ENCODE data around the gene DISC1.
"Not testable (repeated sequence)": the region's sequence is repeated elsewhere in the genome, so short reads cannot be mapped to it uniquely, and the experiment has no call there.

Gene DISC1

GRCh38 chr1:231591466-231591865 is 35.1 kb upstream of the DISC1 start:
- no peak overlapping the region for H2BK120ac ChIP-seq (ENCODE audit: low read depth, low read length)

DNA sequence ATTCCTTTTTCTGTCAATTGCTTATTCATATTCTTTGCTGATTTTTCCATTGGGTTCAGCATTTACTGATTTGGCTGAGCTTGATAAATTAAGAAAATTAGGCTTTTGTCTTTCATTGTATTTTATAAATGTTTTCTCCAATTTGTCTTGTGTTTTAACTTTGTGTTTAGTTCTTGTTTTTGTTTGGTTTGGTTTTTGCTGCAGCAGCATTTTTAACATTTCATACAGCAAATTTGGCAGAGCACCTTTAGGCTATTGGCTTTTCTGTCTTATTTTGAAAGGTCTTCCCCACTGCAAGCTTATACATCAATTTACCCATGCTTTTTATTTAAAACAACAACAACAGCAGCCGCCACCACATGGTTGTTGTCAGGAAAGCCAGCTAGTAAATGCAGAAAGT is 33.8 kb upstream of the DISC1 start:
- Histone ChIP-seq H2AK5ac (ENCODE audit: low read depth, low read length) (no peak overlapping the region), H3K27me3 (ENCODE audit: control insufficient read depth in 3 of 3, insufficient read depth in 3 of 3, low read depth in 1 of 3, low read length in 3 of 3) (no peaks in the 10 kb centered on the region)
- no CpG with 5 or more reads among the region's 1 CpG for WGBS, 2 donors (ENCODE audit: extremely low coverage in 2 of 2, insufficient read length in 2 of 2, insufficient replicate concordance in 1 of 2)

More at GRCh38 chr1:231591466-231591865, 35.1 kb upstream of the DISC1 start:
- no peak overlapping the region for H3K18ac ChIP-seq (ENCODE audit: low read length)
- H3K27me3 ChIP-seq (ENCODE audit: control insufficient read depth in 3 of 3, insufficient read depth in 3 of 3, low read depth in 1 of 3, low read length in 3 of 3), result no peaks in the 10 kb centered on the region
- no peak overlapping the region for H3K27ac ChIP-seq (replicated peaks; ENCODE audit: low read length)
- no peaks in the 10 kb centered on the region for H3K9me3 ChIP-seq (replicated peaks in 1 of 2; ENCODE audit: control insufficient read depth in 2 of 2, insufficient read depth in 1 of 2, low read depth in 1 of 2, low read length in 2 of 2)
- H3K4me2 ChIP-seq (ENCODE audit: insufficient read depth, low read length, poor library complexity, severe bottlenecking), result no peak overlapping the region
- H3K4me3 ChIP-seq (ENCODE audit: low read length in 2 of 2), result no peak overlapping the region
- H3K9ac ChIP-seq (ENCODE audit: low read depth, low read length, poor library complexity), result no peak overlapping the region
- no peaks in the 10 kb centered on the region for H3K36me3 ChIP-seq (replicated peaks in 1 of 2; ENCODE audit: control insufficient read depth in 2 of 2, insufficient read depth in 2 of 2, low read length in 2 of 2)
- peak overlapping the region; percentile 13 for H2AFZ ChIP-seq (ENCODE audit: low read length)
- no peak overlapping the region for H2BK5ac ChIP-seq (ENCODE audit: low read length)
- WGBS, 2 donors (ENCODE audit: extremely low coverage in 2 of 2, insufficient read length in 2 of 2, insufficient replicate concordance in 1 of 2), result no CpG with 5 or more reads among the region's 11 CpGs
- H3K79me1 ChIP-seq (ENCODE audit: low read depth, low read length), result no peaks in the 10 kb centered on the region
- no peak overlapping the region for H4K91ac ChIP-seq (ENCODE audit: low read depth, low read length, poor library complexity)
- H2BK15ac ChIP-seq (ENCODE audit: low read length), result no peak overlapping the region
- H2AK5ac ChIP-seq (ENCODE audit: low read depth, low read length), result peak overlapping the region; percentile 61
- H2BK12ac ChIP-seq (ENCODE audit: low read length), result no peak overlapping the region
- H3K23ac ChIP-seq (ENCODE audit: low read depth, low read length, poor library complexity), result no peak overlapping the region
- no peak overlapping the region for H3K4ac ChIP-seq (ENCODE audit: low read length)
- no peak overlapping the region for H4K8ac ChIP-seq (ENCODE audit: low read depth, low read length)
- H3K4me1 ChIP-seq (ENCODE audit: control insufficient read depth in 2 of 2, insufficient read depth in 1 of 2, low read depth in 1 of 2, low read length in 2 of 2), result peaks cover 0 to 5% of the 10 kb centered on the region in 2 donors
- DNase-seq (ENCODE audit: low spot score), result no peak
- peak overlapping the region; percentile 63 for H3K14ac ChIP-seq (ENCODE audit: low read length)

DNA sequence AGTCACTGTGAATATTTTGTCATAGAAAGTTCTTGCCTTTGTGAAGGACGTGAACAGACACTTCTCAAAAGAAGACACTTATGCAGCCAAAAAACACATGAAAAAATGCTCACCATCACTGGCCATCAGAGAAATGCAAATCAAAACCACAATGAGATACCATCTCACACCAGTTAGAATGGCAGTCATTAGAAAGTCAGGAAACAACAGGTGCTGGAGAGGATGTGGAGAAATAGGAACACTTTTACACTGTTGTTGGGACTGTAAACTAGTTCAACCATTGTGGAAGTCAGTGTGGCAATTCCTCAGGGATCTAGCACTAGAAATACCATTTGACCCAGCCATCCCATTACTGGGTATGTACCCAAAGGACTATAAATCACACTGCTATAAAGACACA is 33.3 kb upstream of the DISC1 start:
- H3K4me1 ChIP-seq (ENCODE audit: control insufficient read depth in 2 of 2, insufficient read depth in 1 of 2, low read depth in 1 of 2, low read length in 2 of 2); H3K9me3 ChIP-seq (replicated peaks in 1 of 2; ENCODE audit: control insufficient read depth in 2 of 2, insufficient read depth in 1 of 2, low read depth in 1 of 2, low read length in 2 of 2); H3K27ac ChIP-seq (replicated peaks; ENCODE audit: low read length); H3K9ac ChIP-seq (ENCODE audit: low read depth, low read length, poor library complexity); H3K18ac ChIP-seq (ENCODE audit: low read length); H3K36me3 ChIP-seq (replicated peaks in 1 of 2; ENCODE audit: control insufficient read depth in 2 of 2, insufficient read depth in 2 of 2, low read length in 2 of 2); H3K14ac ChIP-seq (ENCODE audit: low read length); H2AFZ ChIP-seq (ENCODE audit: low read length); H3K4me2 ChIP-seq (ENCODE audit: insufficient read depth, low read length, poor library complexity, severe bottlenecking); H2BK12ac ChIP-seq (ENCODE audit: low read length); H4K91ac ChIP-seq (ENCODE audit: low read depth, low read length, poor library complexity); H2BK120ac ChIP-seq (ENCODE audit: low read depth, low read length); H3K4me3 ChIP-seq (ENCODE audit: low read length in 2 of 2); H3K27me3 ChIP-seq (ENCODE audit: control insufficient read depth in 3 of 3, insufficient read depth in 3 of 3, low read depth in 1 of 3, low read length in 3 of 3); H2BK15ac ChIP-seq (ENCODE audit: low read length); DNase-seq (ENCODE audit: low spot score); H3K23ac ChIP-seq (ENCODE audit: low read depth, low read length, poor library complexity); H2AK5ac ChIP-seq (ENCODE audit: low read depth, low read length); H2BK5ac ChIP-seq (ENCODE audit: low read length); H3K4ac ChIP-seq (ENCODE audit: low read length); H4K8ac ChIP-seq (ENCODE audit: low read depth, low read length); H3K79me1 ChIP-seq (ENCODE audit: low read depth, low read length): not testable (repeated sequence)
- WGBS, 2 donors (ENCODE audit: extremely low coverage in 2 of 2, insufficient read length in 2 of 2, insufficient replicate concordance in 1 of 2), result no CpG with 5 or more reads among the region's 1 CpG

More for the DNA sequence above, 33.8 kb upstream of the DISC1 start:
- Histone ChIP-seq H2BK15ac (ENCODE audit: low read length) (no peak overlapping the region), H4K8ac (ENCODE audit: low read depth, low read length) (no peak overlapping the region), H3K4ac (ENCODE audit: low read length) (no peak overlapping the region), H3K14ac (ENCODE audit: low read length) (no peak overlapping the region), H3K18ac (ENCODE audit: low read length) (no peak overlapping the region), H3K4me2 (ENCODE audit: insufficient read depth, low read length, poor library complexity, severe bottlenecking) (no peak overlapping the region), H2AFZ (ENCODE audit: low read length) (no peak overlapping the region), H3K79me1 (ENCODE audit: low read depth, low read length) (no peaks in the 10 kb centered on the region), H3K36me3 (replicated peaks in 1 of 2; ENCODE audit: control insufficient read depth in 2 of 2, insufficient read depth in 2 of 2, low read length in 2 of 2) (no peaks in the 10 kb centered on the region), H3K4me1 (ENCODE audit: control insufficient read depth in 2 of 2, insufficient read depth in 1 of 2, low read depth in 1 of 2, low read length in 2 of 2) (peaks cover 0 to 7% of the 10 kb centered on the region in 2 donors), H4K91ac (ENCODE audit: low read depth, low read length, poor library complexity) (no peak overlapping the region), H3K4me3 (ENCODE audit: low read length in 2 of 2) (no peak overlapping the region), H2BK120ac (ENCODE audit: low read depth, low read length) (no peak overlapping the region), H3K27ac (replicated peaks; ENCODE audit: low read length) (no peak overlapping the region), H2BK5ac (ENCODE audit: low read length) (no peak overlapping the region), H2BK12ac (ENCODE audit: low read length) (no peak overlapping the region), H3K9ac (ENCODE audit: low read depth, low read length, poor library complexity) (no peak overlapping the region), H3K23ac (ENCODE audit: low read depth, low read length, poor library complexity) (no peak overlapping the region), H3K9me3 (replicated peaks in 1 of 2; ENCODE audit: control insufficient read depth in 2 of 2, insufficient read depth in 1 of 2, low read depth in 1 of 2, low read length in 2 of 2) (no peaks in the 10 kb centered on the region)
- no peak for DNase-seq (ENCODE audit: low spot score)

DNA sequence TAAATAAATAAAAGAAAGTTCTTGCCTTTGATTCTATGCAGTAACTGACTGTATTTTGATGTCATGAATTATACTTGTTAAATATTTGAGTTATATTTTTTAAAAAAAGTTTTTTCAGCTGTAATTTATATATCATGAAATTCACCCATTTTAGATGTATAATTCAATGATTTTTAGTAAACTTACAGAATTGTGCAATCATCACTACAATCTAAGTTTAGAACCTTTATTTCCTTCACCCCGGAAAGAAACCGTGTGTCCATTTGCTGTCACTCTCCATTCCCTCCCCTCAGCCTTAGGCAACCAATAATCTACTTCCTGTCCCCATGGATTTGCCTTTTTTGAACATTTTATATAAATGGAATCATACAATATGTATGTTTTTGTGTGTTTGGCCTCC is 32.5 kb upstream of the DISC1 start:
- Histone ChIP-seq H2AFZ (ENCODE audit: low read length) (no peak overlapping the region), H2BK5ac (ENCODE audit: low read length) (no peak overlapping the region), H4K91ac (ENCODE audit: low read depth, low read length, poor library complexity) (no peak overlapping the region), H3K4ac (ENCODE audit: low read length) (no peak overlapping the region), H2BK120ac (ENCODE audit: low read depth, low read length) (no peak overlapping the region), H3K36me3 (replicated peaks in 1 of 2; ENCODE audit: control insufficient read depth in 2 of 2, insufficient read depth in 2 of 2, low read length in 2 of 2) (no peaks in the 10 kb centered on the region), H3K23ac (ENCODE audit: low read depth, low read length, poor library complexity) (no peak overlapping the region), H3K4me1 (ENCODE audit: control insufficient read depth in 2 of 2, insufficient read depth in 1 of 2, low read depth in 1 of 2, low read length in 2 of 2) (peaks cover 0 to 7% of the 10 kb centered on the region in 2 donors), H3K4me3 (ENCODE audit: low read length in 2 of 2) (no peak overlapping the region), H3K14ac (ENCODE audit: low read length) (no peak overlapping the region), H4K8ac (ENCODE audit: low read depth, low read length) (no peak overlapping the region), H3K18ac (ENCODE audit: low read length) (no peak overlapping the region), H3K9me3 (replicated peaks in 1 of 2; ENCODE audit: control insufficient read depth in 2 of 2, insufficient read depth in 1 of 2, low read depth in 1 of 2, low read length in 2 of 2) (no peaks in the 10 kb centered on the region), H3K27me3 (ENCODE audit: control insufficient read depth in 3 of 3, insufficient read depth in 3 of 3, low read depth in 1 of 3, low read length in 3 of 3) (no peaks in the 10 kb centered on the region), H2AK5ac (ENCODE audit: low read depth, low read length) (no peak overlapping the region), H3K9ac (ENCODE audit: low read depth, low read length, poor library complexity) (no peak overlapping the region), H3K27ac (replicated peaks; ENCODE audit: low read length) (no peak overlapping the region), H2BK12ac (ENCODE audit: low read length) (no peak overlapping the region), H2BK15ac (ENCODE audit: low read length) (no peak overlapping the region), H3K79me1 (ENCODE audit: low read depth, low read length) (no peaks in the 10 kb centered on the region), H3K4me2 (ENCODE audit: insufficient read depth, low read length, poor library complexity, severe bottlenecking) (no peak overlapping the region)
- no peak for DNase-seq (ENCODE audit: low spot score)
- WGBS, 2 donors (ENCODE audit: extremely low coverage in 2 of 2, insufficient read length in 2 of 2, insufficient replicate concordance in 1 of 2), result no CpG with 5 or more reads among the region's 2 CpGs

All from neuronal stem cell (in vitro differentiated cells).